ENCODE results near the gene ADAMTSL1.

ADAMTSL1 gene

GRCh38 chr9:18889550-18889949, 415.6 kb downstream of the ADAMTSL1 start:
- no peak overlapping the region for H2AFZ ChIP-seq (ENCODE audit: low read depth, low read length, severe bottlenecking)
- TF ChIP-seq EZH2phosphoT487 (conservative IDR thresholded peaks at IDR 0.05; ENCODE audit: low read length) (no peak), CTCF (IDR thresholded peaks at IDR 0.05; ENCODE audit: insufficient read depth, low read length, poor library complexity, severe bottlenecking) (no peak)
- H3K79me2 ChIP-seq (ENCODE audit: insufficient read depth, low read length), result no peaks in the 10 kb centered on the region
- H3K36me3 ChIP-seq (ENCODE audit: low read length), result no peaks in the 10 kb centered on the region
- H3K9me3 ChIP-seq (ENCODE audit: insufficient read depth, low read length), result no peaks in the 10 kb centered on the region
- no peak overlapping the region for H3K9ac ChIP-seq (ENCODE audit: low read length)
- no peaks in the 10 kb centered on the region for H3F3A ChIP-seq (ENCODE audit: insufficient read depth)
- no peaks in the 10 kb centered on the region for H3K9me2 ChIP-seq (replicated peaks; ENCODE audit: insufficient read depth, low read length)
- H3K4me3 ChIP-seq (ENCODE audit: insufficient read depth, low read length, poor library complexity, severe bottlenecking), result no peak overlapping the region
- H3K4me2 ChIP-seq (ENCODE audit: low read depth, low read length, poor library complexity, severe bottlenecking), result no peak overlapping the region
- no peaks in the 10 kb centered on the region for H3K27me3 ChIP-seq (ENCODE audit: low read length)
- no peak overlapping the region for H3K27ac ChIP-seq (ENCODE audit: low read depth, low read length)
- no peaks in the 10 kb centered on the region for H4K20me1 ChIP-seq (ENCODE audit: low read depth, low read length)

- H2AFZ ChIP-seq (ENCODE audit: low read depth, low read length, severe bottlenecking), result no peak overlapping the region
- H3K27ac ChIP-seq (ENCODE audit: low read depth, low read length), result no peak overlapping the region
- no peak overlapping the region for H3K4me3 ChIP-seq (ENCODE audit: insufficient read depth, low read length, poor library complexity, severe bottlenecking)
- no peaks in the 10 kb centered on the region for H4K20me1 ChIP-seq (ENCODE audit: low read depth, low read length)
- no peaks in the 10 kb centered on the region for H3K79me2 ChIP-seq (ENCODE audit: insufficient read depth, low read length)
- H3K9me3 ChIP-seq (ENCODE audit: insufficient read depth, low read length), result no peaks in the 10 kb centered on the region
- H3K9me2 ChIP-seq (replicated peaks; ENCODE audit: insufficient read depth, low read length), result no peaks in the 10 kb centered on the region
- TF ChIP-seq EZH2phosphoT487 (conservative IDR thresholded peaks at IDR 0.05; ENCODE audit: low read length), result no peak
- no peak for TF ChIP-seq CTCF (IDR thresholded peaks at IDR 0.05; ENCODE audit: insufficient read depth, low read length, poor library complexity, severe bottlenecking)
- no peaks in the 10 kb centered on the region for H3K36me3 ChIP-seq (ENCODE audit: low read length)
- H3F3A ChIP-seq (ENCODE audit: insufficient read depth), result no peaks in the 10 kb centered on the region
- H3K9ac ChIP-seq (ENCODE audit: low read length), result no peak overlapping the region
- no peaks in the 10 kb centered on the region for H3K27me3 ChIP-seq (ENCODE audit: low read length)
- no peak overlapping the region for H3K4me2 ChIP-seq (ENCODE audit: low read depth, low read length, poor library complexity, severe bottlenecking)
These were observed 416.4 kb downstream of the ADAMTSL1 start for GRCh38 chr9:18890372-18890771.

- no peaks in the 10 kb centered on the region for H3F3A ChIP-seq (ENCODE audit: insufficient read depth)
- H3K9me3 ChIP-seq (ENCODE audit: insufficient read depth, low read length), result no peaks in the 10 kb centered on the region
- H3K9me2 ChIP-seq (replicated peaks; ENCODE audit: insufficient read depth, low read length), result no peaks in the 10 kb centered on the region
- no peaks in the 10 kb centered on the region for H3K27me3 ChIP-seq (ENCODE audit: low read length)
- no peaks in the 10 kb centered on the region for H3K79me2 ChIP-seq (ENCODE audit: insufficient read depth, low read length)
- H2AFZ ChIP-seq (ENCODE audit: low read depth, low read length, severe bottlenecking), result no peak overlapping the region
- no peak overlapping the region for H3K27ac ChIP-seq (ENCODE audit: low read depth, low read length)
- H3K36me3 ChIP-seq (ENCODE audit: low read length), result no peaks in the 10 kb centered on the region
- TF ChIP-seq EZH2phosphoT487 (conservative IDR thresholded peaks at IDR 0.05; ENCODE audit: low read length) (no peak), CTCF (IDR thresholded peaks at IDR 0.05; ENCODE audit: insufficient read depth, low read length, poor library complexity, severe bottlenecking) (no peak)
- no peak overlapping the region for H3K4me3 ChIP-seq (ENCODE audit: insufficient read depth, low read length, poor library complexity, severe bottlenecking)
- H3K4me2 ChIP-seq (ENCODE audit: low read depth, low read length, poor library complexity, severe bottlenecking), result no peak overlapping the region
- H4K20me1 ChIP-seq (ENCODE audit: low read depth, low read length), result no peaks in the 10 kb centered on the region
- H3K9ac ChIP-seq (ENCODE audit: low read length), result no peak overlapping the region
These were observed 418.2 kb downstream of the ADAMTSL1 start for GRCh38 chr9:18891946-18892670.

Measured in SU-DHL-6 (cell line).